DND-41 (cell line): ENCODE measurements around the gene IL3.
A peak's percentile ranks its signal among the peaks of the same experiment; 100 is the strongest.

Experiments
- ATAC-seq: fragments of 200-7000 bp; cut with Tn5 transposase; 3 replicates; pipeline ENCODE4 v1.9.1; 2021; ENCODE audit warnings: low read depth; ENCODE audit not compliant: insufficient read depth
- DNase-seq: peaks from one replicate; pipeline ENCODE4 v3.0.0-alpha.2; 2020
- H2AFZ ChIP-seq: 2 replicates; pipeline ENCODE4 v1.6.0; 2012; ENCODE audit warnings: low read depth, low read length
- H3K27ac ChIP-seq: 2 replicates; pipeline ENCODE4 v1.5.1; 2012; ENCODE audit warnings: low read length, inconsistent platforms
- H3K27me3 ChIP-seq: fragments of 200-600 bp; sonication (generic); 2 replicates; pipeline ENCODE4 v1.6.0; 2012; ENCODE audit warnings: low read length, mild to moderate bottlenecking, inconsistent platforms; ENCODE audit not compliant: insufficient read depth, poor library complexity
- H3K36me3 ChIP-seq: 2 replicates; pipeline ENCODE4 v1.5.1; 2012; ENCODE audit warnings: low read length, inconsistent platforms; ENCODE audit not compliant: insufficient read depth
- H3K4me1 ChIP-seq: 2 replicates; pipeline ENCODE4 v1.5.1; 2012; ENCODE audit warnings: mild to moderate bottlenecking, low read length; ENCODE audit not compliant: insufficient read depth
- H3K4me2 ChIP-seq: 2 replicates; pipeline ENCODE4 v1.6.0; 2012; ENCODE audit warnings: mild to moderate bottlenecking, moderate library complexity, low read length, inconsistent platforms; ENCODE audit not compliant: insufficient read depth
- H3K4me3 ChIP-seq, 2 experiments: fragments of 200-600 bp in 1 of 2; shearing (Covaris generic) in 1 of 2; 2 replicates each; pipeline ENCODE4 v1.5.1; 2012 to 2016; ENCODE audit warnings: inconsistent platforms in 2 of 2, low read length in 2 of 2, mild to moderate bottlenecking in 2 of 2, low read depth in 1 of 2, moderate library complexity in 1 of 2
- H3K79me2 ChIP-seq: 2 replicates; pipeline ENCODE4 v1.6.0; 2012; ENCODE audit warnings: low read length, inconsistent platforms; ENCODE audit not compliant: insufficient read depth
- H3K9ac ChIP-seq: 2 replicates; pipeline ENCODE4 v1.6.0; 2012; ENCODE audit warnings: low read depth, mild to moderate bottlenecking, inconsistent platforms, low read length, moderate library complexity
- H3K9me3 ChIP-seq: 2 replicates; pipeline ENCODE4 v1.5.1; 2012; ENCODE audit warnings: low read length, moderate library complexity, mild to moderate bottlenecking, inconsistent platforms; ENCODE audit not compliant: insufficient read depth, severe bottlenecking
- H4K20me1 ChIP-seq: 2 replicates; pipeline ENCODE4 v1.6.0; 2012; ENCODE audit warnings: low read length; ENCODE audit not compliant: insufficient read depth
- CTCF ChIP-seq: IDR thresholded peaks from 2 replicates; pipeline ENCODE4 v1.5.1; 2012; ENCODE audit warnings: borderline replicate concordance, low read length, moderate library complexity, mild to moderate bottlenecking; ENCODE audit not compliant: poor library complexity, severe bottlenecking; ENCODE audit errors: extremely low read depth
- EZH2 ChIP-seq: IDR thresholded peaks from 3 replicates; pipeline ENCODE4 v1.6.1; 2012; ENCODE audit warnings: borderline replicate concordance, low read depth, mild to moderate bottlenecking, moderate library complexity, low read length, inconsistent platforms; ENCODE audit not compliant: severe bottlenecking

IL3 gene

GRCh38 chr5:132056610-132057497 lies 3.6 kb upstream of the IL3 start:
- no peak overlapping the region for H3K4me2 ChIP-seq
- no peak overlapping the region for H2AFZ ChIP-seq
- H3K79me2 ChIP-seq, result no peaks in the 10 kb centered on the region
- H3K9ac ChIP-seq, result no peak overlapping the region
- peaks cover 2% of the 10 kb centered on the region; the same call in 1 of the 2 replicates for H4K20me1 ChIP-seq
- no peaks in the 10 kb centered on the region for H3K36me3 ChIP-seq
- no peaks in the 10 kb centered on the region for H3K9me3 ChIP-seq
- DNase-seq (peak; percentile 1), ATAC-seq (no peak)
- TF ChIP-seq CTCF (no peak), EZH2 (no peak)
- H3K4me3 ChIP-seq, result no peak overlapping the region
- H3K27ac ChIP-seq, result no peak overlapping the region
- H3K4me1 ChIP-seq, result no peaks in the 10 kb centered on the region
- H3K27me3 ChIP-seq, result no peaks in the 10 kb centered on the region

- no peak for TF ChIP-seq EZH2
- TF ChIP-seq CTCF, result no peak
- DNase-seq (peak; percentile 1), ATAC-seq (no peak)
- Histone ChIP-seq H3K4me2 (no peak overlapping the region), H3K4me3 (no peak overlapping the region), H3K9ac (no peak overlapping the region), H3K4me1 (no peaks in the 10 kb centered on the region), H3K9me3 (no peaks in the 10 kb centered on the region), H3K27me3 (no peaks in the 10 kb centered on the region), H2AFZ (no peak overlapping the region), H3K36me3 (no peaks in the 10 kb centered on the region), H4K20me1 (peaks cover 2% of the 10 kb centered on the region; the same call in 1 of the 2 replicates), H3K79me2 (no peaks in the 10 kb centered on the region), H3K27ac (no peak overlapping the region)
These were observed 2.8 kb upstream of the IL3 start for GRCh38 chr5:132057498-132058255.

GRCh38 chr5:132058646-132059042 lies 1.8 kb upstream of the IL3 start:
- H3K4me3 ChIP-seq, result no peak overlapping the region
- DNase-seq (no peak), ATAC-seq (no peak)
- no peaks in the 10 kb centered on the region for H3K79me2 ChIP-seq
- no peak overlapping the region for H3K27ac ChIP-seq
- H3K9ac ChIP-seq, result no peak overlapping the region
- no peaks in the 10 kb centered on the region for H3K27me3 ChIP-seq
- no peaks in the 10 kb centered on the region for H3K4me1 ChIP-seq
- H2AFZ ChIP-seq, result no peak overlapping the region
- H3K4me2 ChIP-seq, result no peak overlapping the region
- no peaks in the 10 kb centered on the region for H3K9me3 ChIP-seq
- TF ChIP-seq EZH2, result no peak
- TF ChIP-seq CTCF, result no peak
- no peaks in the 10 kb centered on the region for H3K36me3 ChIP-seq
- peaks cover 4% of the 10 kb centered on the region; the same call in 1 of the 2 replicates for H4K20me1 ChIP-seq
